HCT116 (cell line): ENCODE results near the gene XIAP. TPM values are rescaled to one million over a fixed set of nuclear protein-coding genes. Genes with fewer than 3 reads are reported as not detected.

ENCODE experiments used
- ATAC-seq: fragments of 200-7000 bp; cut with Tn5 transposase; 2 replicates; pipeline ENCODE4 v1.9.1; 2020; ENCODE audit warnings: mild to moderate bottlenecking, moderate library complexity
- BruUV-seq: library from RNA; stranded (reverse); fragments of 400-500 nt; replicated peaks from 2 replicates; lab custom pipeline; 2021; lab: Mats Ljungman, UMichigan
- CTCF ChIA-PET: fragments of 300-600 bp; sonication (Branson Sonifier 250); formaldehyde crosslinking; loops from one replicate; lab custom pipeline; 2021; ENCODE audit warnings: antibody characterized with exemption; lab: Charles Lee
- POLR2A ChIA-PET: fragments of 300-600, 350-600 bp; sonication (Branson Sonifier 250); formaldehyde crosslinking; loops from one replicate; lab custom pipeline; 2021; ENCODE audit warnings: antibody characterized with exemption; lab: Charles Lee
- RAD21 ChIA-PET, 2 experiments: fragments of 300-600 bp; sonication (Branson Sonifier 250); formaldehyde crosslinking; loops; one replicate each; lab custom pipeline; 2023; ENCODE audit warnings: low total read pairs in 2 of 2; ENCODE audit not compliant: uncharacterized antibody in 2 of 2, unreplicated experiment in 2 of 2, low non-redundant PET in 1 of 2; lab: Charles Lee
- DNase-seq: peaks from one replicate; pipeline ENCODE4 v3.0.0-alpha.2; 2010; ENCODE audit warnings: low read depth, low spot score
- H2AFZ ChIP-seq: fragments of 200-600 bp; shearing (Covaris generic), sonication (generic); 2 replicates; pipeline ENCODE4 v1.6.1; 2017; ENCODE audit warnings: low read depth, mixed run types, mixed read lengths, antibody characterized with exemption, low read length; ENCODE audit not compliant: poor library complexity, severe bottlenecking
- H3K27ac ChIP-seq: 2 replicates; pipeline ENCODE4 v1.5.1; 2012; ENCODE audit warnings: low read depth, low read length
- H3K27me3 ChIP-seq: fragments of 200-600 bp; sonication (generic); 2 replicates; pipeline ENCODE4 v1.6.1; 2016; ENCODE audit warnings: mixed run types, low read length, mixed read lengths; ENCODE audit not compliant: insufficient read depth
- H3K36me3 ChIP-seq, 2 experiments: fragments of 200-500 bp in 1 of 2; fragments of 200-600 bp in 1 of 2; sonication (Bioruptor generic) in 1 of 2; sonication (generic) in 1 of 2; 2 replicates each; pipeline versions ENCODE4 v1.5.1 to v1.6.1; 2014 to 2016; ENCODE audit warnings: low read length in 2 of 2, inconsistent platforms in 1 of 2, mixed read lengths in 1 of 2, mixed run types in 1 of 2; ENCODE audit not compliant: insufficient read depth in 2 of 2, control insufficient read depth in 1 of 2
- H3K4me1 ChIP-seq, 2 experiments: fragments of 200-600 bp in 1 of 2; sonication (generic) in 1 of 2; 2 replicates each; pipeline versions ENCODE4 v1.5.1 to v1.6.1; 2012 to 2017; ENCODE audit warnings: low read length in 2 of 2, inconsistent platforms in 1 of 2, mild to moderate bottlenecking in 1 of 2, mixed read lengths in 1 of 2, mixed run types in 1 of 2, moderate library complexity in 1 of 2; ENCODE audit not compliant: insufficient read depth in 2 of 2, control insufficient read depth in 1 of 2
- H3K4me2 ChIP-seq: fragments of 200-600 bp; sonication (generic); 2 replicates; pipeline ENCODE4 v1.6.1; 2017; ENCODE audit warnings: mixed run types, low read length, mixed read lengths
- H3K4me3 ChIP-seq, 2 experiments: fragments of 200-600 bp in 1 of 2; sonication (generic) in 1 of 2; replicated peaks in 1 of 2; 2 replicates each; pipeline ENCODE4 v1.5.1; 2011 to 2016; ENCODE audit warnings: low read length in 2 of 2, control low read depth in 1 of 2, low read depth in 1 of 2, mild to moderate bottlenecking in 1 of 2, mixed read lengths in 1 of 2, mixed run types in 1 of 2
- H3K79me2 ChIP-seq: fragments of 200-600 bp; sonication (generic); 2 replicates; pipeline ENCODE4 v1.6.1; 2017; ENCODE audit warnings: mild to moderate bottlenecking, mixed run types, low read length, moderate library complexity, mixed read lengths; ENCODE audit not compliant: insufficient read depth
- H3K9ac ChIP-seq: fragments of 200-600 bp; sonication (generic); 2 replicates; pipeline ENCODE4 v1.6.1; 2016; ENCODE audit warnings: low read length, mixed read lengths
- H3K9me2 ChIP-seq: fragments of 200-600 bp; sonication (generic), shearing (Covaris generic); 2 replicates; pipeline ENCODE4 v1.6.1; 2017; ENCODE audit warnings: mixed run types, mild to moderate bottlenecking, moderate library complexity; ENCODE audit not compliant: insufficient read depth
- H3K9me3 ChIP-seq, 2 experiments: fragments of 200-500 bp in 1 of 2; fragments of 200-600 bp in 1 of 2; sonication (Bioruptor generic) in 1 of 2; sonication (generic) in 1 of 2; 2 replicates each; pipeline ENCODE4 v1.6.1; 2014 to 2017; ENCODE audit warnings: low read length in 2 of 2, mixed read lengths in 2 of 2, inconsistent platforms in 1 of 2, low read depth in 1 of 2, mild to moderate bottlenecking in 1 of 2, mixed run types in 1 of 2, moderate library complexity in 1 of 2; ENCODE audit not compliant: control insufficient read depth in 1 of 2, insufficient read depth in 1 of 2
- H4K20me1 ChIP-seq: fragments of 200-600 bp; sonication (generic), shearing (Covaris generic); 2 replicates; pipeline ENCODE4 v1.6.1; 2017; ENCODE audit warnings: mixed run types, mild to moderate bottlenecking, moderate library complexity; ENCODE audit not compliant: insufficient read depth
- CBX3 ChIP-seq: IDR thresholded peaks from 2 replicates; pipeline ENCODE4 v1.6.1; 2012; ENCODE audit warnings: low read depth
- CTCF ChIP-seq, 3 experiments: fragments of 200-600 bp in 1 of 3; sonication (generic) in 1 of 3; IDR thresholded peaks in 2 of 3; conservative IDR thresholded peaks in 1 of 3; 2 replicates each; pipeline ENCODE4 v1.5.1; 2012 to 2017; ENCODE audit warnings: low read depth in 2 of 3, low read length in 2 of 3, antibody characterized with exemption in 1 of 3, borderline replicate concordance in 1 of 3, control low read depth in 1 of 3, mild to moderate bottlenecking in 1 of 3, mixed read lengths in 1 of 3, mixed run types in 1 of 3, moderate library complexity in 1 of 3; ENCODE audit not compliant: insufficient read depth in 1 of 3
- EGR1 ChIP-seq: IDR thresholded peaks from 2 replicates; pipeline ENCODE4 v1.6.1; 2012; ENCODE audit warnings: low read depth
- EZH2phosphoT487 ChIP-seq: fragments of 200-600 bp; IDR thresholded peaks from 2 replicates; pipeline ENCODE4 v1.6.1; 2018; ENCODE audit warnings: antibody characterized with exemption, borderline replicate concordance
- JUND ChIP-seq: IDR thresholded peaks from 2 replicates; pipeline ENCODE4 v1.6.1; 2012
- MAX ChIP-seq: IDR thresholded peaks from 2 replicates; pipeline ENCODE4 v1.6.1; 2012
- RAD21 ChIP-seq: IDR thresholded peaks from 2 replicates; pipeline ENCODE4 v1.6.1; 2012; ENCODE audit warnings: low read depth, mild to moderate bottlenecking
- REST ChIP-seq: IDR thresholded peaks from 2 replicates; pipeline ENCODE4 v1.6.1; 2012; ENCODE audit warnings: low read depth
- SRF ChIP-seq: IDR thresholded peaks from 2 replicates; pipeline ENCODE4 v1.6.1; 2012; ENCODE audit warnings: low read depth
- TCF7L2 ChIP-seq: IDR thresholded peaks from 2 replicates; pipeline ENCODE4 v1.7.0; 2011; ENCODE audit warnings: borderline replicate concordance, inconsistent platforms; ENCODE audit not compliant: insufficient read depth, insufficient read length; ENCODE audit errors: extremely low read depth
- YY1 ChIP-seq: IDR thresholded peaks from 2 replicates; pipeline ENCODE4 v1.6.1; 2011; ENCODE audit warnings: low read length, low read depth, moderate library complexity, mild to moderate bottlenecking; ENCODE audit not compliant: insufficient replicate concordance; ENCODE audit errors: extremely low read depth
- ZBTB33 ChIP-seq: IDR thresholded peaks from 2 replicates; pipeline ENCODE4 v1.6.1; 2011; ENCODE audit warnings: mild to moderate bottlenecking, low read length, moderate library complexity; ENCODE audit not compliant: insufficient replicate concordance; ENCODE audit errors: extremely low read depth
- intact Hi-C: fragments of 100-400 bp; cut with micrococcal nuclease; formaldehyde crosslinking; loops from 2 replicates; pipeline ENCODE4 v1.10.0; 2022
- total RNA-seq: library from RNA; stranded (reverse); gene quantifications from one replicate; pipeline ENCODE4 v1.2.1, GENCODE V29; 2021; ENCODE audit not compliant: unreplicated experiment

XIAP gene
- total RNA-seq, 1 experiment from 2014 or later = 41.0 TPM

GRCh38 chrX:123876177-123876576 lies 16.3 kb downstream of the XIAP start:
- Histone ChIP-seq H3K9me3 (no peaks in the 10 kb centered on the region), H3K27ac (no peak overlapping the region), H3K9me2 (no peaks in the 10 kb centered on the region), H3K27me3 (no peaks in the 10 kb centered on the region), H3K4me2 (no peak overlapping the region), H3K79me2 (peaks cover 40% of the 10 kb centered on the region), H3K4me3 (no peak overlapping the region), H3K36me3 (no peaks in the 10 kb centered on the region), H3K9ac (no peak overlapping the region), H4K20me1 (no peaks in the 10 kb centered on the region), H3K4me1 (no peaks in the 10 kb centered on the region), H2AFZ (no peak overlapping the region)
- DNase-seq (no peak), ATAC-seq (no peak)
- ChIA-PET RAD21 (no interaction called here), CTCF (no interaction called here), POLR2A (interaction anchor here (0.6 kb wide), 1 partner anchor 12 kb away, joined by 5 read pairs; no protein-coding TSS in a partner anchor)
- TF ChIP-seq REST (no peak), RAD21 (no peak)
- BruUV-seq = no TSS peak
- intact Hi-C loops = no loop called here

- Histone ChIP-seq H2AFZ (no peak overlapping the region), H3K9ac (no peak overlapping the region), H3K79me2 (peaks cover 37% of the 10 kb centered on the region), H3K4me3 (no peak overlapping the region), H3K9me3 (no peaks in the 10 kb centered on the region), H3K36me3 (no peaks in the 10 kb centered on the region), H3K4me2 (no peak overlapping the region), H3K9me2 (no peaks in the 10 kb centered on the region), H3K27ac (no peak overlapping the region), H3K27me3 (no peaks in the 10 kb centered on the region), H3K4me1 (no peaks in the 10 kb centered on the region), H4K20me1 (no peaks in the 10 kb centered on the region)
- ATAC-seq (no peak), DNase-seq (no peak)
- intact Hi-C loops = no loop called here
- ChIA-PET CTCF (no interaction called here), RAD21 (no interaction called here), POLR2A (interaction anchor here (0.6 kb wide), 1 partner anchor 12 kb away, joined by 5 read pairs; no protein-coding TSS in a partner anchor)
- BruUV-seq = no TSS peak
- TF ChIP-seq JUND (no peak), TCF7L2 (no peak), MAX (no peak), CBX3 (no peak), SRF (no peak), YY1 (no peak), EZH2phosphoT487 (no peak), CTCF (IDR thresholded peaks at IDR 0.05 in 2 of 3, conservative IDR thresholded peaks at IDR 0.05 in 1 of 3; ENCODE audit: borderline replicate concordance in 1 of 3, insufficient read depth in 1 of 3, low read depth in 2 of 3, low read length in 2 of 3) (no peak), EGR1 (no peak), RAD21 (no peak), ZBTB33 (no peak)
These were observed 17.0 kb downstream of the XIAP start for GRCh38 chrX:123876844-123877243.
